Measurements from ENCODE around the gene EXOG.

The EXOG gene

GRCh38 chr3:38516669-38517068 is 20.5 kb downstream of the EXOG start:
- no peaks in the 10 kb centered on the region for H3K9me3 Mint-ChIP-seq

GRCh38 chr3:38519000-38519399 is 22.9 kb downstream of the EXOG start:
- DNase-seq = no peak
- Mint-ChIP-seq H3K27ac (no peak overlapping the region), H3K27me3 (ENCODE audit: low read depth, poor library complexity) (no peaks in the 10 kb centered on the region), H3K9me3 (no peaks in the 10 kb centered on the region), H3K36me3 (ENCODE audit: low read depth) (peaks cover 37% of the 10 kb centered on the region), H3K4me3 (no peak overlapping the region), H3K4me1 (no peaks in the 10 kb centered on the region)
- no peak for TF ChIP-seq CTCF (IDR thresholded peaks at IDR 0.05)

More at GRCh38 chr3:38516669-38517068, 20.5 kb downstream of the EXOG start:
- DNase-seq = no peak
- Mint-ChIP-seq H3K4me3 (no peak overlapping the region), H3K36me3 (ENCODE audit: low read depth) (peaks cover 35% of the 10 kb centered on the region), H3K4me1 (no peaks in the 10 kb centered on the region), H3K27ac (no peak overlapping the region), H3K27me3 (ENCODE audit: low read depth, poor library complexity) (no peaks in the 10 kb centered on the region)
- no peak for TF ChIP-seq CTCF (IDR thresholded peaks at IDR 0.05)

GRCh38 chr3:38519651-38520050 is 23.5 kb downstream of the EXOG start:
- Mint-ChIP-seq H3K27me3 (ENCODE audit: low read depth, poor library complexity) (no peaks in the 10 kb centered on the region), H3K4me1 (no peaks in the 10 kb centered on the region), H3K4me3 (no peak overlapping the region), H3K36me3 (ENCODE audit: low read depth) (peaks cover 39% of the 10 kb centered on the region), H3K27ac (no peak overlapping the region), H3K9me3 (no peaks in the 10 kb centered on the region)
- no peak for DNase-seq
- no peak for TF ChIP-seq CTCF (IDR thresholded peaks at IDR 0.05)

- no peak overlapping the region for H3K27ac Mint-ChIP-seq
- peak; percentile 89 for TF ChIP-seq CTCF (IDR thresholded peaks at IDR 0.05)
- no peak overlapping the region for H3K4me3 Mint-ChIP-seq
- peaks cover 44% of the 10 kb centered on the region for H3K36me3 Mint-ChIP-seq (ENCODE audit: low read depth)
- no peaks in the 10 kb centered on the region for H3K4me1 Mint-ChIP-seq
- peak; percentile 75 for DNase-seq
- no peaks in the 10 kb centered on the region for H3K27me3 Mint-ChIP-seq (ENCODE audit: low read depth, poor library complexity)
- no peaks in the 10 kb centered on the region for H3K9me3 Mint-ChIP-seq
Observed at GRCh38 chr3:38521391-38521987, 25.3 kb downstream of the EXOG start.

GRCh38 chr3:38522002-38522401 is 25.9 kb downstream of the EXOG start:
- TF ChIP-seq CTCF (IDR thresholded peaks at IDR 0.05) = no peak
- no peaks in the 10 kb centered on the region for H3K4me1 Mint-ChIP-seq
- no peak overlapping the region for H3K4me3 Mint-ChIP-seq
- no peak for DNase-seq
- H3K27ac Mint-ChIP-seq = no peak overlapping the region
- H3K9me3 Mint-ChIP-seq = no peaks in the 10 kb centered on the region
- H3K27me3 Mint-ChIP-seq (ENCODE audit: low read depth, poor library complexity) = no peaks in the 10 kb centered on the region
- H3K36me3 Mint-ChIP-seq (ENCODE audit: low read depth) = peaks cover 44% of the 10 kb centered on the region

- no peak for TF ChIP-seq CTCF (IDR thresholded peaks at IDR 0.05)
Observed at GRCh38 chr3:38524141-38524739, 28.1 kb downstream of the EXOG start.

More at GRCh38 chr3:38524141-38524739, 28.1 kb downstream of the EXOG start:
- Mint-ChIP-seq H3K4me3 (no peak overlapping the region), H3K36me3 (ENCODE audit: low read depth) (peaks cover 54% of the 10 kb centered on the region), H3K9me3 (no peaks in the 10 kb centered on the region), H3K27me3 (ENCODE audit: low read depth, poor library complexity) (no peaks in the 10 kb centered on the region), H3K27ac (no peak overlapping the region), H3K4me1 (no peaks in the 10 kb centered on the region)
- no peak for DNase-seq
